H1 (cell line): ENCODE data around the gene ZBTB24. TPM values are rescaled to one million over a fixed set of nuclear protein-coding genes. Genes with fewer than 3 reads are reported as not detected.

ENCODE experiments used
- CTCF ChIA-PET: fragments of 300-600 bp; sonication (Branson Sonifier 250); formaldehyde crosslinking; loops from one replicate; lab custom pipeline; 2021; ENCODE audit not compliant: partially characterized antibody; lab: Charles Lee
- POLR2A ChIA-PET: fragments of 300-600 bp; sonication (Branson Sonifier 250); formaldehyde crosslinking; loops from one replicate; lab custom pipeline; 2021; ENCODE audit warnings: inconsistent platforms; ENCODE audit not compliant: partially characterized antibody; lab: Charles Lee
- DNase-seq, 2 experiments: peaks; one replicate each; pipeline versions ENCODE4 v3.0.0 to v3.0.0-alpha.2; 2010 to 2022; ENCODE audit warnings: low spot score in 2 of 2, low read depth in 1 of 2, mixed read lengths in 1 of 2
- FAIRE-seq: peaks from 2 replicates; lab custom pipeline; 2011; peaks lifted over from hg19 to GRCh38; lab: Jason Lieb, UNC
- H2AFZ ChIP-seq: 2 replicates; pipeline ENCODE4 v1.8.1; 2012; ENCODE audit warnings: low read length, inconsistent platforms
- H2AK5ac ChIP-seq: 2 replicates; pipeline ENCODE4 v1.6.1; 2013; ENCODE audit warnings: low read depth, low read length
- H2BK120ac ChIP-seq: replicated peaks from 2 replicates; pipeline ENCODE3; 2013; ENCODE audit warnings: low read depth, low read length, inconsistent platforms
- H2BK12ac ChIP-seq: 2 replicates; pipeline ENCODE4 v1.6.1; 2013; ENCODE audit warnings: low read depth, low read length
- H2BK15ac ChIP-seq: 2 replicates; pipeline ENCODE4 v1.6.1; 2013; ENCODE audit warnings: low read length
- H2BK20ac ChIP-seq: 2 replicates; pipeline ENCODE4 v1.6.1; 2013; ENCODE audit warnings: low read length
- H2BK5ac ChIP-seq: 2 replicates; pipeline ENCODE4 v1.6.1; 2013; ENCODE audit warnings: low read depth, low read length
- H3K14ac ChIP-seq: 2 replicates; pipeline ENCODE4 v1.6.1; 2013; ENCODE audit warnings: inconsistent platforms; ENCODE audit not compliant: insufficient read length
- H3K18ac ChIP-seq: 2 replicates; pipeline ENCODE4 v1.6.1; 2013; ENCODE audit warnings: low read length; ENCODE audit errors: extremely low read depth
- H3K23ac ChIP-seq: 2 replicates; pipeline ENCODE4 v1.6.1; 2013; ENCODE audit warnings: inconsistent platforms; ENCODE audit not compliant: insufficient read length
- H3K23me2 ChIP-seq: 2 replicates; pipeline ENCODE4 v1.6.1; 2013; ENCODE audit warnings: low read depth, low read length
- H3K27ac ChIP-seq: 2 replicates; pipeline ENCODE4 v1.6.1; 2011; ENCODE audit warnings: low read depth, low read length, inconsistent platforms
- H3K27me3 ChIP-seq, 4 experiments: replicated peaks in 1 of 4; 1 replicate in 1 of 4; 2 replicates in 3 of 4; pipeline versions ENCODE4 v1.6.1 to v1.8.1; 2011 to 2013; ENCODE audit warnings: low read length in 3 of 4, mild to moderate bottlenecking in 3 of 4, inconsistent platforms in 2 of 4, mixed read lengths in 2 of 4, moderate library complexity in 1 of 4; ENCODE audit not compliant: control insufficient read depth in 3 of 4, insufficient read depth in 3 of 4; ENCODE audit errors: extremely low read depth in 1 of 4
- H3K36me3 ChIP-seq, 4 experiments: 2 replicates each; pipeline versions ENCODE4 v1.6.1 to v1.8.1; 2011 to 2013; ENCODE audit warnings: mild to moderate bottlenecking in 4 of 4, low read length in 3 of 4, moderate library complexity in 2 of 4, control low read depth in 1 of 4, inconsistent platforms in 1 of 4; ENCODE audit not compliant: insufficient read depth in 4 of 4, control insufficient read depth in 2 of 4
- H3K4ac ChIP-seq: replicated peaks from 2 replicates; pipeline ENCODE3; 2013; ENCODE audit warnings: low read length, low read depth, mixed read lengths, inconsistent platforms; ENCODE audit not compliant: insufficient read length
- H3K4me1 ChIP-seq, 4 experiments: replicated peaks in 1 of 4; 1 replicate in 1 of 4; 2 replicates in 3 of 4; pipeline versions ENCODE4 v1.6.1 to v1.8.1; 2011 to 2013; ENCODE audit warnings: low read length in 3 of 4, inconsistent platforms in 2 of 4, mixed read lengths in 1 of 4; ENCODE audit not compliant: insufficient read depth in 4 of 4, control insufficient read depth in 3 of 4
- H3K4me2 ChIP-seq, 2 experiments: 2 replicates each; pipeline versions ENCODE4 v1.6.1 to v1.8.1; 2011 to 2013; ENCODE audit warnings: low read depth in 2 of 2, low read length in 2 of 2, control low read depth in 1 of 2, inconsistent platforms in 1 of 2, mild to moderate bottlenecking in 1 of 2; ENCODE audit not compliant: insufficient read depth in 1 of 2
- H3K4me3 ChIP-seq, 4 experiments: fragments of 200-600, 300-600 bp in 1 of 4; sonication (generic), shearing (Covaris generic), sonication (Bioruptor Twin) in 1 of 4; 2 replicates each; pipeline versions ENCODE4 v1.5.1 to v1.8.1; 2011 to 2016; ENCODE audit warnings: low read length in 4 of 4, low read depth in 3 of 4, control low read depth in 2 of 4, inconsistent platforms in 2 of 4, mild to moderate bottlenecking in 2 of 4, mixed read lengths in 1 of 4, moderate library complexity in 1 of 4; ENCODE audit not compliant: insufficient read depth in 2 of 4; ENCODE audit errors: extremely low read depth in 1 of 4
- H3K56ac ChIP-seq: replicated peaks from 2 replicates; pipeline ENCODE3; 2013; ENCODE audit warnings: low read depth, mild to moderate bottlenecking, mixed read lengths, low read length, inconsistent platforms; ENCODE audit not compliant: insufficient read length
- H3K79me1 ChIP-seq: 2 replicates; pipeline ENCODE4 v1.6.1; 2013; ENCODE audit warnings: low read depth, low read length, control low read depth
- H3K79me2 ChIP-seq, 2 experiments: 2 replicates each; pipeline versions ENCODE4 v1.6.1 to v1.8.1; 2012 to 2013; ENCODE audit warnings: low read length in 2 of 2, mild to moderate bottlenecking in 2 of 2, inconsistent platforms in 1 of 2; ENCODE audit not compliant: insufficient read depth in 2 of 2, control insufficient read depth in 1 of 2
- H3K9ac ChIP-seq, 4 experiments: replicated peaks in 1 of 4; 1 replicate in 1 of 4; 2 replicates in 3 of 4; pipeline versions ENCODE4 v1.6.1 to v1.8.1; 2011 to 2013; ENCODE audit warnings: low read depth in 3 of 4, low read length in 3 of 4, control low read depth in 2 of 4, mild to moderate bottlenecking in 2 of 4, moderate library complexity in 2 of 4, inconsistent platforms in 1 of 4; ENCODE audit errors: extremely low read depth in 1 of 4
- H3K9me3 ChIP-seq, 2 experiments: 2 replicates each; pipeline versions ENCODE4 v1.6.1 to v1.8.1; 2012 to 2013; ENCODE audit warnings: mild to moderate bottlenecking in 2 of 2, moderate library complexity in 2 of 2, control low read depth in 1 of 2, inconsistent platforms in 1 of 2, low read depth in 1 of 2, low read length in 1 of 2, mixed read lengths in 1 of 2; ENCODE audit not compliant: insufficient read depth in 2 of 2
- H4K20me1 ChIP-seq, 2 experiments: replicated peaks in 1 of 2; 2 replicates each; pipeline versions ENCODE3 to v1.8.1; 2011 to 2013; ENCODE audit warnings: inconsistent platforms in 2 of 2, low read length in 2 of 2, mild to moderate bottlenecking in 1 of 2; ENCODE audit not compliant: insufficient read depth in 2 of 2, control insufficient read depth in 1 of 2
- H4K5ac ChIP-seq: 2 replicates; pipeline ENCODE4 v1.6.1; 2013; ENCODE audit warnings: low read length, low read depth, mixed read lengths, inconsistent platforms; ENCODE audit not compliant: insufficient read length
- H4K8ac ChIP-seq: 2 replicates; pipeline ENCODE4 v1.8.0; 2013; ENCODE audit warnings: mild to moderate bottlenecking, moderate library complexity, low read length, inconsistent platforms; ENCODE audit not compliant: insufficient read depth; ENCODE audit errors: extremely low read depth
- H4K91ac ChIP-seq: replicated peaks from 2 replicates; pipeline ENCODE3; 2013; ENCODE audit warnings: low read length, mixed read lengths, inconsistent platforms; ENCODE audit not compliant: insufficient read length
- ASH2L ChIP-seq: fragments of 200-600, 300-600 bp; sonication (generic); IDR thresholded peaks from one replicate; pipeline ENCODE4 v1.7.1; 2017; ENCODE audit warnings: low read length
- ATF3 ChIP-seq: IDR thresholded peaks from 2 replicates; pipeline ENCODE4 v1.6.1; 2011; ENCODE audit warnings: low read depth, mild to moderate bottlenecking, low read length; ENCODE audit not compliant: insufficient read depth
- BRCA1 ChIP-seq: IDR thresholded peaks from 2 replicates; pipeline ENCODE4 v1.6.1; 2012; ENCODE audit warnings: low read depth, low read length, improper control_type of control experiment
- CBX8 ChIP-seq: fragments of 300-800, 300-1000 bp; sonication (generic); IDR thresholded peaks from 2 replicates; pipeline ENCODE4 v1.7.1; 2016; ENCODE audit warnings: low read depth, low read length, borderline replicate concordance
- EGR1 ChIP-seq: IDR thresholded peaks from 2 replicates; pipeline ENCODE4 v1.6.1; 2011; ENCODE audit warnings: low read depth, low read length, borderline replicate concordance
- RAD21 ChIP-seq, 2 experiments: IDR thresholded peaks in 1 of 2; conservative IDR thresholded peaks in 1 of 2; 2 replicates each; pipeline ENCODE4 v1.6.1; 2011; ENCODE audit warnings: low read depth in 2 of 2, low read length in 2 of 2, improper control_type of control experiment in 1 of 2, inconsistent platforms in 1 of 2, mild to moderate bottlenecking in 1 of 2, moderate library complexity in 1 of 2
- RFX5 ChIP-seq: IDR thresholded peaks from 2 replicates; pipeline ENCODE4 v1.6.1; 2011; ENCODE audit warnings: low read depth, low read length, improper control_type of control experiment, borderline replicate concordance
- TAF1 ChIP-seq: IDR thresholded peaks from 2 replicates; pipeline ENCODE4 v1.6.1; 2011; ENCODE audit warnings: mild to moderate bottlenecking, low read depth, low read length
- TAF7 ChIP-seq: optimal IDR thresholded peaks from 2 replicates; pipeline ENCODE3; 2011; ENCODE audit warnings: low read depth, mild to moderate bottlenecking, inconsistent platforms, low read length, moderate library complexity, borderline replicate concordance
- TEAD4 ChIP-seq: IDR thresholded peaks from 2 replicates; pipeline ENCODE4 v1.6.1; 2012; ENCODE audit warnings: low read depth, low read length, inconsistent platforms, mixed read lengths
- WGBS, 2 experiments: shearing (Covaris generic) in 1 of 2; methylation state at CpG; one replicate each; pipeline versions ENCODE4 v1.1.6 to v1.1.7; 2013 to 2015; ENCODE audit warnings: low lambda C conversion rate in 2 of 2, mixed read lengths in 2 of 2, inconsistent platforms in 1 of 2, low coverage in 1 of 2, missing lambda C conversion rate in 1 of 2; ENCODE audit not compliant: insufficient replicate concordance in 2 of 2, insufficient coverage in 1 of 2, insufficient read length in 1 of 2; ENCODE audit errors: extremely low coverage in 1 of 2, missing lambda C conversion rate in 1 of 2; 5-methylcytosine and 5-hydroxymethylcytosine counted together
- polyA plus RNA-seq, 7 experiments: library from polyadenylated mRNA; depleted of rRNA in 3 of 7; stranded (reverse) in 5 of 7; unstranded in 2 of 7; fragments of >200 nt in 5 of 7; fragments of 200-250 nt in 2 of 7; gene quantifications; 1 replicate in 5 of 7; 2 replicates in 1 of 7; 4 replicates in 1 of 7; pipeline versions ENCODE4 v1.2.1 to v1.2.3, GENCODE V29; 2011 to 2013; ENCODE audit warnings: missing spikeins in 2 of 7, mixed read lengths in 2 of 7
- total RNA-seq: library from RNA; stranded (reverse); fragmentation: NEBNext Ultra II Directional; extraction: Animal tissue kit (Norgen Biotek cat#: 25700); gene quantifications from 2 replicates; pipeline ENCODE4 v1.2.1, GENCODE V29; 2021
- TF ChIP-seq, protein P1 (sequence below): IDR thresholded peaks from 2 replicates; pipeline ENCODE4 v1.6.1; 2012; ENCODE audit warnings: inconsistent platforms

Gene ZBTB24
- total and polyA plus RNA-seq, 2 of the 8 experiments (the other 6 are each of a cell fraction or from before 2014, with no cell fraction given), result 7.5 to 21.0 TPM

GRCh38 chr6:109467696-109468095 lies 15.3 kb downstream of the ZBTB24 start:
- 94 to 100% methylated on average over 1 to 6 of the region's 6 CpGs for WGBS, 2 experiments
- no peak overlapping the region for H2BK12ac ChIP-seq
- no peak overlapping the region for H3K23ac ChIP-seq
- no peak overlapping the region for H4K8ac ChIP-seq
- no peak overlapping the region for H3K4ac ChIP-seq
- POLR2A ChIA-PET, result no interaction called here
- peaks cover 1 to 23% of the 10 kb centered on the region in 2 experiments for H4K20me1 ChIP-seq
- no peak overlapping the region for H3K9ac ChIP-seq
- no peak for DNase-seq
- no peak overlapping the region for H2BK20ac ChIP-seq
- no peak overlapping the region for H2AK5ac ChIP-seq
- H4K5ac ChIP-seq, result no peak overlapping the region
- H2BK5ac ChIP-seq, result no peak overlapping the region
- H3K14ac ChIP-seq, result no peak overlapping the region
- H3K36me3 ChIP-seq, result peaks cover 21 to 98% (median 57%) of the 10 kb centered on the region in 4 experiments
- no peaks in the 10 kb centered on the region for H3K23me2 ChIP-seq
- H4K91ac ChIP-seq, result no peak overlapping the region
- H3K4me2 ChIP-seq, result no peak overlapping the region
- H3K4me1 ChIP-seq, result no peaks in the 10 kb centered on the region
- H3K79me1 ChIP-seq, result peaks cover 11% of the 10 kb centered on the region; the same call in 1 of the 2 replicates
- H3K56ac ChIP-seq, result no peak overlapping the region
- TF ChIP-seq ATF3 (no peak), RAD21 (IDR thresholded peaks at IDR 0.05 in 1 of 2, conservative IDR thresholded peaks at IDR 0.05 in 1 of 2; ENCODE audit: low read depth in 2 of 2, low read length in 2 of 2) (no peak), CBX8 (no peak), RFX5 (no peak), BRCA1 (no peak), TEAD4 (no peak), EGR1 (no peak), ASH2L (no peak), TAF7 (no peak), TAF1 (no peak)
- TF ChIP-seq, protein P1, sequence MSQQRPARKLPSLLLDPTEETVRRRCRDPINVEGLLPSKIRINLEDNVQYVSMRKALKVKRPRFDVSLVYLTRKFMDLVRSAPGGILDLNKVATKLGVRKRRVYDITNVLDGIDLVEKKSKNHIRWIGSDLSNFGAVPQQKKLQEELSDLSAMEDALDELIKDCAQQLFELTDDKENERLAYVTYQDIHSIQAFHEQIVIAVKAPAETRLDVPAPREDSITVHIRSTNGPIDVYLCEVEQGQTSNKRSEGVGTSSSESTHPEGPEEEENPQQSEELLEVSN, result no peak
- H3K4me3 ChIP-seq, result no peak overlapping the region
- H2BK120ac ChIP-seq, result no peak overlapping the region
- H3K27me3 ChIP-seq, result no peaks in the 10 kb centered on the region
- H2BK15ac ChIP-seq, result no peak overlapping the region
- no peak overlapping the region for H3K27ac ChIP-seq
- no peak overlapping the region for H2AFZ ChIP-seq
- FAIRE-seq, result no peak
- no peaks in the 10 kb centered on the region for H3K9me3 ChIP-seq
- no peak overlapping the region for H3K18ac ChIP-seq
- peaks cover 0 to 21% of the 10 kb centered on the region in 2 experiments; a peak in 2 of 4 replicates for H3K79me2 ChIP-seq
- CTCF ChIA-PET, result no interaction called here
